Measurements from ENCODE around the gene STK24.
A peak's percentile ranks its signal among the peaks of the same experiment; 100 is the strongest.
"Not testable (repeated sequence)": the region's sequence is repeated elsewhere in the genome, so short reads cannot be mapped to it uniquely, and the experiment has no call there.

STK24 gene

GRCh38 chr13:98576963-98577835 lies at the start of gene STK24:
TSS of gene STK24 (minus strand) at chr13:98577107. CDS start at chr13:98576786, 321 bp downstream.
- H3K4me3 ChIP-seq (ENCODE audit: low read depth, low read length) = peak within 1 kb of the TSS; percentile 81
- TF ChIP-seq, protein P1, sequence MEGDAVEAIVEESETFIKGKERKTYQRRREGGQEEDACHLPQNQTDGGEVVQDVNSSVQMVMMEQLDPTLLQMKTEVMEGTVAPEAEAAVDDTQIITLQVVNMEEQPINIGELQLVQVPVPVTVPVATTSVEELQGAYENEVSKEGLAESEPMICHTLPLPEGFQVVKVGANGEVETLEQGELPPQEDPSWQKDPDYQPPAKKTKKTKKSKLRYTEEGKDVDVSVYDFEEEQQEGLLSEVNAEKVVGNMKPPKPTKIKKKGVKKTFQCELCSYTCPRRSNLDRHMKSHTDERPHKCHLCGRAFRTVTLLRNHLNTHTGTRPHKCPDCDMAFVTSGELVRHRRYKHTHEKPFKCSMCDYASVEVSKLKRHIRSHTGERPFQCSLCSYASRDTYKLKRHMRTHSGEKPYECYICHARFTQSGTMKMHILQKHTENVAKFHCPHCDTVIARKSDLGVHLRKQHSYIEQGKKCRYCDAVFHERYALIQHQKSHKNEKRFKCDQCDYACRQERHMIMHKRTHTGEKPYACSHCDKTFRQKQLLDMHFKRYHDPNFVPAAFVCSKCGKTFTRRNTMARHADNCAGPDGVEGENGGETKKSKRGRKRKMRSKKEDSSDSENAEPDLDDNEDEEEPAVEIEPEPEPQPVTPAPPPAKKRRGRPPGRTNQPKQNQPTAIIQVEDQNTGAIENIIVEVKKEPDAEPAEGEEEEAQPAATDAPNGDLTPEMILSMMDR (conservative IDR thresholded peaks at IDR 0.05; ENCODE audit: low read depth, low read length) = no peak
- DNase-seq (ENCODE audit: low read depth) = peak; percentile 85

DNA sequence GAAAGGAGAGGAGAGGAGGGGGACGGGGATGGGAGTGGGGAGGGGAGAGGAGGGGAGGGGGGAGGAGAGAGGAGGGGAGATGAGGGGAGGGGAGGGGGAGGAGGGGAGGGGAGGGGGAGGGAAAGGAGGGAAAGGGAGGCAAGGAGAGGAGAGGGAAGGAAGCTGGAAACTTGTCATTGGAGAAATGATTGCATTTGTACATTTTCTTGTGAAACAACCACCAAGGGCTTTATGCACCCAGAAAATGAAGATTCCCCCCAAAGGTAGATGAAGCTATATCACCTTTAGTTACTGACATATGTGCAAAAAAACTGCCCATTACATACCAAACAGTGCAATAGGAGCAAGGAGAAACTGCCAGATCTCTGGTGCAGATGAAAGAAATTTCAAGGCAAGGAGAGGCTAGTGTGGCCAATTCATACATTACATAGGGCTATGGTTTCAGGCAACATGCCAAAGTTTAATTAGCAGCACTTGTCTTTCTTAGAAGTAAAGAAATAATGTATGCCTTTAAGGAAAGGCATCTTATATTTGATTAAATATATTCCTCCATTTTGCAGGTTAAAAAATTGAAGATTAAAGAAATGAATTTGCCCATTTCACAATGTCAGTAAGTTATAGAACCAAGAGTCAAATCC lies 49.5 kb upstream of the STK24 start:
- TF ChIP-seq, protein P1 (conservative IDR thresholded peaks at IDR 0.05; ENCODE audit: low read depth, low read length) = no peak
- peak; percentile 12 for DNase-seq (ENCODE audit: low read depth)
- H3K4me3 ChIP-seq (ENCODE audit: low read depth, low read length) = no peak overlapping the region

- not testable (repeated sequence) for H3K4me3 ChIP-seq (ENCODE audit: low read depth, low read length); DNase-seq (ENCODE audit: low read depth)
These were observed 47.7 kb upstream of the STK24 start for GRCh38 chr13:98624589-98624988.

- DNase-seq (ENCODE audit: low read depth) = no peak
- TF ChIP-seq, protein P1 (conservative IDR thresholded peaks at IDR 0.05; ENCODE audit: low read depth, low read length) = no peak
- H3K4me3 ChIP-seq (ENCODE audit: low read depth, low read length) = no peak overlapping the region
These were observed 46.0 kb upstream of the STK24 start for GRCh38 chr13:98622931-98623331.

GRCh38 chr13:98619556-98619955 lies 42.6 kb upstream of the STK24 start:
- no peak overlapping the region for H3K4me3 ChIP-seq (ENCODE audit: low read depth, low read length)
- no peak for DNase-seq (ENCODE audit: low read depth)
- TF ChIP-seq, protein P1 (conservative IDR thresholded peaks at IDR 0.05; ENCODE audit: low read depth, low read length) = no peak

- DNase-seq (ENCODE audit: low read depth); H3K4me3 ChIP-seq (ENCODE audit: low read depth, low read length): not testable (repeated sequence)
These were observed 38.7 kb upstream of the STK24 start for GRCh38 chr13:98615595-98615994.

- H3K4me3 ChIP-seq (ENCODE audit: low read depth, low read length) = no peak overlapping the region
- no peak for DNase-seq (ENCODE audit: low read depth)
- TF ChIP-seq, protein P1 (conservative IDR thresholded peaks at IDR 0.05; ENCODE audit: low read depth, low read length) = no peak
These were observed 36.7 kb upstream of the STK24 start for GRCh38 chr13:98613591-98613990.

DNA sequence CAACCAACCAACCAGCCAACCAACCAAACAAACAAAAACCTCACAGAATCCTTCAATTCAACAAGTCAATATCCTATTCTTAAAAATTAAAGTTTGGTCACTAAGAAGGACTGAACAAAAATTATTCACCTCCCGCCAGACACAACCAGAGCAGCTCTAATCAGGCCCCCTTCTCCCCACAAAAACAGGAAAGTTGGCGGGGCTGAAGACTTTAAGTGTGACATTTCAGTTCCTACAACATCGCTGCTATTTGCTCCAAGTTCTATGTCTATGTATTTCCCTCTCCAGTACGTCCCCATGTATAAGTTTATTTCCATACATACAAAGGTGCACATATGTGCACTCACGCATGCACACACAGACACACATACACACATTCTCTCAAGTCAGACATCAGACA lies 32.8 kb upstream of the STK24 start:
- TF ChIP-seq, protein P1 (conservative IDR thresholded peaks at IDR 0.05; ENCODE audit: low read depth, low read length) = no peak
- no peak for DNase-seq (ENCODE audit: low read depth)
- H3K4me3 ChIP-seq (ENCODE audit: low read depth, low read length) = no peak overlapping the region

All from choroid plexus epithelial cell (primary cell).